Tibial nerve (tissue), 4 donors: ENCODE results near the gene WIPF3. TPM values are rescaled to one million over a fixed set of nuclear protein-coding genes. Genes with fewer than 3 reads are reported as not detected.
A peak's percentile ranks its signal among the peaks of the same experiment; 100 is the strongest.

Source experiments
- DNase-seq, 2 donors: peaks; one replicate each; pipeline ENCODE4 v3.0.0-alpha.2; 2019; ENCODE audit warnings: low spot score in 2 of 2
- H3K27ac ChIP-seq, 4 donors: fragments of 200-600 bp; sonication (generic) in 3 of 4; one replicate each; pipeline ENCODE4 v1.5.1; 2017 to 2019; ENCODE audit warnings: mild to moderate bottlenecking in 1 of 4
- H3K27me3 ChIP-seq, 2 donors: fragments of 200-600 bp; sonication (generic) in 1 of 2; one replicate each; pipeline versions ENCODE4 v1.5.1 to v1.6.0; 2017 to 2019
- H3K36me3 ChIP-seq, 3 donors: fragments of 200-600 bp; sonication (generic); one replicate each; pipeline ENCODE4 v1.5.1; 2018 to 2019
- H3K4me1 ChIP-seq, 4 donors: fragments of 200-600 bp; sonication (generic) in 3 of 4; one replicate each; pipeline ENCODE4 v1.5.1; 2017 to 2019
- H3K4me3 ChIP-seq, 4 donors: fragments of 200-600 bp; sonication (generic) in 3 of 4; one replicate each; pipeline ENCODE4 v1.5.1; 2017 to 2019; ENCODE audit warnings: mild to moderate bottlenecking in 1 of 4, moderate library complexity in 1 of 4
- H3K9me3 ChIP-seq, 4 donors: fragments of 200-600 bp; sonication (generic) in 3 of 4; one replicate each; pipeline ENCODE4 v1.5.1; 2017 to 2019
- EP300 ChIP-seq, 2 donors: sonication (generic); formaldehyde crosslinking; IDR thresholded peaks; one replicate each; pipeline ENCODE4 v1.6.1; 2017; ENCODE audit warnings: antibody characterized with exemption in 2 of 2, mild to moderate bottlenecking in 1 of 2
- POLR2A ChIP-seq, 2 donors: fragments of 450-650 bp; IDR thresholded peaks; one replicate each; pipeline ENCODE4 v1.6.1; 2017; ENCODE audit warnings: antibody characterized with exemption in 2 of 2, mild to moderate bottlenecking in 2 of 2, moderate library complexity in 2 of 2
- WGBS, 2 donors: methylation state at CpG; one replicate each; pipeline ENCODE4 v1.1.5; 2018; 5-methylcytosine and 5-hydroxymethylcytosine counted together
- total RNA-seq, 4 donors: library from RNA; depleted of rRNA; stranded (reverse); fragments of >200 nt; gene quantifications; one replicate each; pipeline ENCODE4 v1.1.0, GENCODE V29; 2016
- TF ChIP-seq, protein P1 (sequence below), 5 experiments: fragments of 200-600 bp in 3 of 5; fragments of 450-650 bp in 2 of 5; sonication (generic) in 3 of 5; IDR thresholded peaks; one replicate each; pipeline ENCODE4 v1.5.1; 2016 to 2019; ENCODE audit warnings: antibody characterized with exemption in 5 of 5, mild to moderate bottlenecking in 3 of 5, moderate library complexity in 2 of 5

The WIPF3 gene
- total RNA-seq, 4 donors from 2014 or later: 2.4 to 4.2 (median 3.7) TPM

DNA sequence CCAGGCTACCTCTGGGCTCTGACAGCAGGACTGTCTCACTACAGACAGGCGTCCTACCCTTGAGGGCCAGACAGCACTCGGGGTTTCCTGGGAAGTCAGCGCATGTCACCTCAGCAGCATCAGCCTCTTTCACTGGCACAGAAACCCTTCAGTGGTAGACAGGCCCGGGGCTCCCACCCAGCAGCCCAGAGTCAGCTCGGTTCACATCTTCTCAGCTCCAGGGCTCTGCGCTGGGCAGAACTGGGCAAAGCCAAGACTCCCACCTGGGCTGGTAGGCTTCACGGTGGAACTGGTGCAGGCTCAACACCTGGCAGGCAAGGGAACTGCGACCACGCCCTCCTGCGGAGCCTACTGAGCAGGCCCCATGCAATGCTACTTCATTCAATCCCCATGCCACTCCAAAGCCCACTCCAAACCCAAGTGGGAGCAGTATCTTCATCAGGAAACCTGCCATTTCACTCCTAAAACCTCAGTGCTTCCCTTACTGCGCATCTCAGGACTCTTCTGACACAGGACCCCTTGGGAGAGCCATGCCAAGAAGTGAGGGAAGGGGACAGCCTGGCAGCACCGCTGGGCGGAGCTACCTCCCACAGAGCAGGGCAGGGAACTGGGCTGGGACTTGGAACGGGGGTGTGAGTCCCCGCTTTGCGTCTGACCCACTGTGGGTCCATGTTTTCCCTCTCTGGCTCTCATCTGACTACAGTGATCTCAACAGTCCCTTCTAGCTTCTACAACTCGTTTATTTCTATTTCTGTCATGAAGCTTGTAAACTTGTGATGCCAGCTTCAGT lies 122.9 kb downstream of the WIPF3 start:
- Histone ChIP-seq H3K27ac (peak overlapping the region in 2 of 4 donors; percentile 83 to 87), H3K27me3 (no peaks in the 10 kb centered on the region), H3K36me3 (peaks cover 0 to 29% (median 0%) of the 10 kb centered on the region in 3 donors), H3K9me3 (no peaks in the 10 kb centered on the region), H3K4me3 (no peak overlapping the region), H3K4me1 (peaks cover 0 to 47% (median 0%) of the 10 kb centered on the region in 4 donors)
- WGBS, 2 donors: 89 to 91% methylated on average over 15 to 17 of the region's 17 CpGs
- no peak for TF ChIP-seq POLR2A (IDR thresholded peaks at IDR 0.05)
- TF ChIP-seq, protein P1, sequence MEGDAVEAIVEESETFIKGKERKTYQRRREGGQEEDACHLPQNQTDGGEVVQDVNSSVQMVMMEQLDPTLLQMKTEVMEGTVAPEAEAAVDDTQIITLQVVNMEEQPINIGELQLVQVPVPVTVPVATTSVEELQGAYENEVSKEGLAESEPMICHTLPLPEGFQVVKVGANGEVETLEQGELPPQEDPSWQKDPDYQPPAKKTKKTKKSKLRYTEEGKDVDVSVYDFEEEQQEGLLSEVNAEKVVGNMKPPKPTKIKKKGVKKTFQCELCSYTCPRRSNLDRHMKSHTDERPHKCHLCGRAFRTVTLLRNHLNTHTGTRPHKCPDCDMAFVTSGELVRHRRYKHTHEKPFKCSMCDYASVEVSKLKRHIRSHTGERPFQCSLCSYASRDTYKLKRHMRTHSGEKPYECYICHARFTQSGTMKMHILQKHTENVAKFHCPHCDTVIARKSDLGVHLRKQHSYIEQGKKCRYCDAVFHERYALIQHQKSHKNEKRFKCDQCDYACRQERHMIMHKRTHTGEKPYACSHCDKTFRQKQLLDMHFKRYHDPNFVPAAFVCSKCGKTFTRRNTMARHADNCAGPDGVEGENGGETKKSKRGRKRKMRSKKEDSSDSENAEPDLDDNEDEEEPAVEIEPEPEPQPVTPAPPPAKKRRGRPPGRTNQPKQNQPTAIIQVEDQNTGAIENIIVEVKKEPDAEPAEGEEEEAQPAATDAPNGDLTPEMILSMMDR (IDR thresholded peaks at IDR 0.05): no peak
- no peak for TF ChIP-seq EP300 (IDR thresholded peaks at IDR 0.05)
- DNase-seq: no peak

DNA sequence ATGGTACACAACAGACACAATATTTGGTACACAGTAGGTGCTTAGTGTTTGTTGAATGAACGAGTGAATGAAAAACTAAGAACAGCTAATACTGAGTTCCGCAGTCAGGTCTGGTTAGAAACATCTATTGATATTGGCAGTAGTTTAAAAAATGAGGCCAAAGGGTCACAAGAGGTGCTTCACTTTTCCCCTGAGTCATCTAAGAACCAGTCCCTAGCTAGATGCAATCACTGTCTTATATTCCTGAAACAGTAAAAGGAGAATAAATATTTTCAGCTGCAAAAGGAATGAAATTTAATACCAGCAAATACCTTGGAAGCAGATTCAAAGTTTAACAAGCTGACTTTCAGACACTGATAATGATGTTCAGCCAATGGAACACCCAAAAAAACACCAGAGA lies 128.8 kb downstream of the WIPF3 start:
- TF ChIP-seq POLR2A (IDR thresholded peaks at IDR 0.05): no peak
- TF ChIP-seq, protein P1 (IDR thresholded peaks at IDR 0.05): no peak
- TF ChIP-seq EP300 (IDR thresholded peaks at IDR 0.05): no peak
- peaks cover 0 to 74% (median 2%) of the 10 kb centered on the region in 3 donors for H3K36me3 ChIP-seq
- H3K4me1 ChIP-seq: peaks cover 0 to 34% (median 0%) of the 10 kb centered on the region in 4 donors
- H3K27ac ChIP-seq: peak overlapping the region in 1 of 4 donors; percentile 15
- 54 to 70% methylated on average over 2 of the region's 2 CpGs for WGBS, 2 donors
- no peak for DNase-seq
- no peaks in the 10 kb centered on the region for H3K27me3 ChIP-seq
- H3K4me3 ChIP-seq: no peak overlapping the region
- no peaks in the 10 kb centered on the region for H3K9me3 ChIP-seq

DNA sequence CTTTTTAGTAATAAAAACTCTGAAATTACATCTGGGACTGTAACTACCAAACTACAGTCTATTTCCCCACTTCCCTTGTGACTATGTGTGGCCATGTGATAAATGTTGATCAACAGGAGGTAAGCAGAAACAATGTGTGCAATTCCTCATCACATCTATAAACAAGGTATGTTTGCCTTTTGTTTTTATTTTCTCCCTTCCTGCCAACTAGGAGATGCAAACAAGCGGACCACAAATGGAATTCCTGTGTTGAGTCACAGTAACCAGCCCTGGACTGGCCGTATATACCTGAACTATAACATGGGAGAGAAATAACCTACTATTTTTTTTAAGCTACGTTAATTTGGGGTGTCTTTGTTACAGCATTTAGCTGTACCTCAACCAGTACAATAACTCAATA lies 130.8 kb downstream of the WIPF3 start:
- Histone ChIP-seq H3K36me3 (peaks cover 0 to 88% (median 2%) of the 10 kb centered on the region in 3 donors), H3K27me3 (no peaks in the 10 kb centered on the region), H3K4me3 (no peak overlapping the region), H3K4me1 (peaks cover 0 to 21% (median 0%) of the 10 kb centered on the region in 4 donors), H3K9me3 (no peaks in the 10 kb centered on the region), H3K27ac (no peak overlapping the region)
- no peak for DNase-seq
- 91 to 95% methylated on average over 3 of the region's 3 CpGs for WGBS, 2 donors
- TF ChIP-seq EP300 (IDR thresholded peaks at IDR 0.05): no peak
- TF ChIP-seq, protein P1 (IDR thresholded peaks at IDR 0.05): no peak
- no peak for TF ChIP-seq POLR2A (IDR thresholded peaks at IDR 0.05)

DNA sequence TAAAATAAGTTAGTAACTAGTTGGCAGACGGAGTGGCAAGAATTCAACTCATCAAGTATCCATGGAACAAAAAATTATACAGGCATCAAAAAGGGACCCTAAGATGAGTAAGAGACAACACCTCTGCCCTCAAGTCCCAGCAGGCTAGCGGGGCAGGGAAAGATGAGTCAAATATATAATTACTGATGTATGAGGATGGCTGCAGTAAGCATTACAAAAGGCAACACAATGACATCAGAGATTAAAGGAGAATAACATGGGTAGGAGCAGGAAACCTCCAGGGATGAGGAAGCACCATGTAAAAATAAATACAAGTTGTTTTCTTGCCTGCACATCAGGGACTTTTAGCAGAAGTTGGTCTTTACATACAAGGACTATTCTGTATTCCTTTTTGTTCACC lies 133.9 kb downstream of the WIPF3 start:
- no peak overlapping the region for H3K27ac ChIP-seq
- H3K9me3 ChIP-seq: no peaks in the 10 kb centered on the region
- no peak for DNase-seq
- TF ChIP-seq POLR2A (IDR thresholded peaks at IDR 0.05): no peak
- no peak for TF ChIP-seq EP300 (IDR thresholded peaks at IDR 0.05)
- TF ChIP-seq, protein P1 (IDR thresholded peaks at IDR 0.05): no peak
- WGBS, 2 donors: 94 to 97% methylated on average over 2 of the region's 2 CpGs
- H3K36me3 ChIP-seq: peaks cover 0 to 98% (median 2%) of the 10 kb centered on the region in 3 donors
- no peaks in the 10 kb centered on the region for H3K27me3 ChIP-seq
- H3K4me1 ChIP-seq: peaks cover 0 to 8% (median 0%) of the 10 kb centered on the region in 4 donors
- no peak overlapping the region for H3K4me3 ChIP-seq

DNA sequence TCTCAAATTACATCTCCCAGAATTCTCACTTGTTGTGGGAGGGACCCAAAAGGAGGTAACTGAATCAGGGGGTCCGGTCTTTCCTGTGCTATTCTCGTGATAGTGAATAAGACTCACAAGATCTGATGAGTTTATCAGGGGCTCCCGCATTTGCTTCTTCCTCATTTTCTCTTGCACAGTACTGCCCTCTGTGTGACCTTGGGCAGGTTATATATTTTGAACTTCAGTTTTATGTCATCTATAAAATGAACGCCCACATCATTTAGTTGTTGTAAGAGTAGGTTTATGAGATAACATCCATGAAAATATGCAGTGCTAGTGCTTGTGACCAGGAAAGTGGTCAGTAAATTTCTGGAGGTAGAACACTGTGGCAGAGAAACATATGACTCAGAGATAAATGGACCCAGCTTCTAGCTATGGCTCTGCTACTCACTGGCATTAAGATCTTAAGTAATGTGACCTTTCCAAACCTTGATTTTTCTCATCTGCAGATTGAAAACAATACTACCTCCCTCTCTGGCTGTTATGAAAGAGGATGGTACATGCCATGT lies 139.0 kb downstream of the WIPF3 start:
- H3K27me3 ChIP-seq: no peaks in the 10 kb centered on the region
- WGBS, 2 donors: 96 to 97% methylated on average over 4 of the region's 4 CpGs
- peaks cover 0 to 87% (median 0%) of the 10 kb centered on the region in 3 donors for H3K36me3 ChIP-seq
- TF ChIP-seq POLR2A (IDR thresholded peaks at IDR 0.05): no peak
- TF ChIP-seq EP300 (IDR thresholded peaks at IDR 0.05): no peak
- TF ChIP-seq, protein P1 (IDR thresholded peaks at IDR 0.05): no peak
- peaks cover 0 to 7% (median 0%) of the 10 kb centered on the region in 4 donors for H3K4me1 ChIP-seq
- no peak overlapping the region for H3K4me3 ChIP-seq
- no peak for DNase-seq
- H3K27ac ChIP-seq: peak overlapping the region in 1 of 4 donors; percentile 2
- H3K9me3 ChIP-seq: no peaks in the 10 kb centered on the region
